PFSK-1 (cell line): ENCODE results near the gene GRB10.

Experiments
- FOXP2 ChIP-seq: optimal IDR thresholded peaks from 2 replicates; pipeline ENCODE3; 2011; ENCODE audit warnings: borderline replicate concordance, control low read depth, inconsistent platforms; ENCODE audit not compliant: insufficient read depth; ENCODE audit errors: extremely low read length, extremely low read depth
- POLR2AphosphoS5 ChIP-seq: IDR thresholded peaks from 2 replicates; pipeline ENCODE4 v1.6.1; 2012; ENCODE audit warnings: low read depth, mild to moderate bottlenecking, control low read depth, low read length, moderate library complexity
- REST ChIP-seq, 2 experiments: IDR thresholded peaks; 2 replicates each; pipeline versions ENCODE4 v1.6.1 to v1.8.0; 2011 to 2012; ENCODE audit warnings: low read depth in 2 of 2, low read length in 2 of 2, control low read depth in 1 of 2, inconsistent platforms in 1 of 2, mild to moderate bottlenecking in 1 of 2, moderate library complexity in 1 of 2; ENCODE audit not compliant: insufficient read depth in 1 of 2
- SIN3A ChIP-seq: IDR thresholded peaks from 2 replicates; pipeline ENCODE4 v1.6.1; 2012; ENCODE audit warnings: mild to moderate bottlenecking, low read length, moderate library complexity, borderline replicate concordance; ENCODE audit not compliant: insufficient read depth
- TAF1 ChIP-seq: IDR thresholded peaks from 2 replicates; pipeline ENCODE4 v1.6.1; 2012; ENCODE audit warnings: low read length, control low read depth, borderline replicate concordance; ENCODE audit not compliant: insufficient read depth

GRB10 gene

GRCh38 chr7:50752422-50752821, 30.3 kb downstream of the GRB10 start:
- TF ChIP-seq REST (IDR thresholded peaks at IDR 0.05; ENCODE audit: insufficient read depth in 1 of 2, low read depth in 2 of 2, low read length in 2 of 2): no peak
- no peak for TF ChIP-seq POLR2AphosphoS5
- TF ChIP-seq FOXP2: no peak
- TF ChIP-seq SIN3A: no peak
- no peak for TF ChIP-seq TAF1

- TF ChIP-seq TAF1 (no peak), SIN3A (no peak), FOXP2 (no peak), REST (IDR thresholded peaks at IDR 0.05; ENCODE audit: insufficient read depth in 1 of 2, low read depth in 2 of 2, low read length in 2 of 2) (no peak), POLR2AphosphoS5 (no peak)
Observed at GRCh38 chr7:50751146-50751545, 31.6 kb downstream of the GRB10 start.

- TF ChIP-seq SIN3A (no peak), REST (IDR thresholded peaks at IDR 0.05; ENCODE audit: insufficient read depth in 1 of 2, low read depth in 2 of 2, low read length in 2 of 2) (no peak), POLR2AphosphoS5 (no peak), TAF1 (no peak), FOXP2 (no peak)
Observed at GRCh38 chr7:50749896-50750295, 32.8 kb downstream of the GRB10 start.

GRCh38 chr7:50748472-50748871, 34.2 kb downstream of the GRB10 start:
- TF ChIP-seq FOXP2: no peak
- no peak for TF ChIP-seq TAF1
- TF ChIP-seq REST (IDR thresholded peaks at IDR 0.05; ENCODE audit: insufficient read depth in 1 of 2, low read depth in 2 of 2, low read length in 2 of 2): no peak
- no peak for TF ChIP-seq POLR2AphosphoS5
- no peak for TF ChIP-seq SIN3A

GRCh38 chr7:50745835-50746234, 36.9 kb downstream of the GRB10 start:
- TF ChIP-seq REST (IDR thresholded peaks at IDR 0.05; ENCODE audit: insufficient read depth in 1 of 2, low read depth in 2 of 2, low read length in 2 of 2): peak in 1 of 2 experiments; percentile 64; a peak in 2 of 4 replicates
- TF ChIP-seq SIN3A: no peak
